Natural killer cell (primary cell): ENCODE measurements around the gene DBNDD1. TPM values are rescaled to one million over a fixed set of nuclear protein-coding genes. Genes with fewer than 3 reads are reported as not detected.

Experiments
- ATAC-seq, 3 donors: fragments of 150-1000 bp in 2 of 3; fragments of 200-7000 bp in 1 of 3; cut with Tn5 transposase; 1 replicate in 1 of 3; 2 replicates in 2 of 3; pipeline ENCODE4 v1.10.0; 2021; ENCODE audit warnings: mild to moderate bottlenecking in 2 of 3, moderate library complexity in 2 of 3
- DNase-seq, 2 donors: peaks; one replicate each; pipeline versions ENCODE4 v3.0.0 to v3.0.0-alpha.2; 2013 to 2021; ENCODE audit warnings: mixed read lengths in 1 of 2
- H3K27ac ChIP-seq: one replicate; pipeline ENCODE4 v1.5.1; 2013; ENCODE audit warnings: mild to moderate bottlenecking, low read length
- H3K27me3 ChIP-seq: one replicate; pipeline ENCODE4 v1.6.1; 2013; ENCODE audit warnings: low read length; ENCODE audit not compliant: control insufficient read depth, insufficient read depth
- H3K36me3 ChIP-seq: one replicate; pipeline ENCODE4 v1.6.1; 2013; ENCODE audit warnings: low read length; ENCODE audit not compliant: control insufficient read depth, insufficient read depth
- H3K4me1 ChIP-seq: one replicate; pipeline ENCODE4 v1.6.1; 2013; ENCODE audit warnings: low read length; ENCODE audit not compliant: control insufficient read depth, insufficient read depth
- H3K4me3 ChIP-seq: one replicate; pipeline ENCODE4 v1.5.1; 2013; ENCODE audit warnings: low read length
- H3K9me3 ChIP-seq: one replicate; pipeline ENCODE4 v1.6.1; 2013; ENCODE audit warnings: low read length; ENCODE audit not compliant: control insufficient read depth, insufficient read depth
- H3K27ac Mint-ChIP-seq, 2 donors: one replicate each; pipeline ENCODE4 v1.8.0; 2022; ENCODE audit warnings: mild to moderate bottlenecking in 2 of 2, mixed read lengths in 2 of 2, moderate library complexity in 1 of 2
- H3K27me3 Mint-ChIP-seq, 2 donors: one replicate each; pipeline ENCODE4 v1.8.0; 2022; ENCODE audit warnings: low read depth in 2 of 2, mixed read lengths in 2 of 2
- H3K36me3 Mint-ChIP-seq: one replicate; pipeline ENCODE4 v1.8.0; 2022; ENCODE audit warnings: mixed read lengths
- H3K4me1 Mint-ChIP-seq, 2 donors: one replicate each; pipeline ENCODE4 v1.8.0; 2022; ENCODE audit warnings: mixed read lengths in 2 of 2
- H3K4me3 Mint-ChIP-seq: one replicate; pipeline ENCODE4 v1.8.0; 2022; ENCODE audit warnings: mild to moderate bottlenecking, moderate library complexity, mixed read lengths
- H3K9me3 Mint-ChIP-seq, 2 donors: one replicate each; pipeline ENCODE4 v1.8.0; 2022; ENCODE audit warnings: mixed read lengths in 2 of 2
- WGBS: methylation state at CpG from one replicate; pipeline ENCODE4 v1.1.7; 2013; ENCODE audit warnings: missing lambda C conversion rate; ENCODE audit not compliant: insufficient coverage; 5-methylcytosine and 5-hydroxymethylcytosine counted together
- intact Hi-C: fragments of 100-400 bp; cut with micrococcal nuclease; formaldehyde crosslinking; loops from one replicate; pipeline ENCODE4 v1.14.2; 2022
- total RNA-seq, 4 donors: library from RNA; stranded (reverse); fragments of 120-200 nt in 1 of 4; gene quantifications; one replicate each; pipeline versions ENCODE4 v1.2.3 to v1.2.4, GENCODE V29; 2013 to 2022
- TF ChIP-seq, protein P1 (sequence below): fragments of 200-600 bp; IDR thresholded peaks from one replicate; pipeline ENCODE4 v1.8.0; 2022; ENCODE audit warnings: antibody characterized with exemption

DBNDD1 gene
- total RNA-seq, 3 donors from 2014 or later (not counting 1 experiment from before 2014, with no cell fraction given): 0.20 TPM; not detected in 2

DNA sequence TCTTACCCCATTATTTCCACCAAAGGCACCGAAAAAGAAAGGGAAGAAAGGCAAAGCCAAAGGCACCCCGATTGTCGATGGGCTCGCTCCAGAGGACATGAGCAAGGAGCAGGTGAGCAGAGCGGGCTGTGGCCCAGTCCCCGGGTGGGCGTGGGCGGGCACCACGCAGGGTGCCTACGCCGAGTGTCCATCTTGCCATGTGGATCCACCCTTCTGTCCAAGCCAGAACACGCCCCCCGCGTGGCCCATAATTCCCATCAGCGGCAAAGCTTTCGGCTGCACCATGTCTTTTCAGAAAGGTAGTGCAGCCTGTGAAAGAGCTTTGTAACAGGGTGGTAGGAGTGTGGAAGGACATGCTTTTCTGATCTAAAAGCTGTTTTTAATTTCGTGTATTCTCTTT is 8.4 kb upstream of the DBNDD1 start:
- intact Hi-C loops: no loop called here
- no peak for DNase-seq
- H3K9me3 ChIP-seq: no peaks in the 10 kb centered on the region
- peaks cover 17% of the 10 kb centered on the region for H3K4me1 ChIP-seq
- Mint-ChIP-seq H3K36me3 (no peaks in the 10 kb centered on the region), H3K4me3 (no peak overlapping the region), H3K27me3 (peaks cover 0 to 4% of the 10 kb centered on the region in 2 donors), H3K9me3 (peaks cover 0 to 2% of the 10 kb centered on the region in 2 donors), H3K4me1 (peaks cover 0 to 25% of the 10 kb centered on the region in 2 donors), H3K27ac (no peak overlapping the region)
- TF ChIP-seq, protein P1, sequence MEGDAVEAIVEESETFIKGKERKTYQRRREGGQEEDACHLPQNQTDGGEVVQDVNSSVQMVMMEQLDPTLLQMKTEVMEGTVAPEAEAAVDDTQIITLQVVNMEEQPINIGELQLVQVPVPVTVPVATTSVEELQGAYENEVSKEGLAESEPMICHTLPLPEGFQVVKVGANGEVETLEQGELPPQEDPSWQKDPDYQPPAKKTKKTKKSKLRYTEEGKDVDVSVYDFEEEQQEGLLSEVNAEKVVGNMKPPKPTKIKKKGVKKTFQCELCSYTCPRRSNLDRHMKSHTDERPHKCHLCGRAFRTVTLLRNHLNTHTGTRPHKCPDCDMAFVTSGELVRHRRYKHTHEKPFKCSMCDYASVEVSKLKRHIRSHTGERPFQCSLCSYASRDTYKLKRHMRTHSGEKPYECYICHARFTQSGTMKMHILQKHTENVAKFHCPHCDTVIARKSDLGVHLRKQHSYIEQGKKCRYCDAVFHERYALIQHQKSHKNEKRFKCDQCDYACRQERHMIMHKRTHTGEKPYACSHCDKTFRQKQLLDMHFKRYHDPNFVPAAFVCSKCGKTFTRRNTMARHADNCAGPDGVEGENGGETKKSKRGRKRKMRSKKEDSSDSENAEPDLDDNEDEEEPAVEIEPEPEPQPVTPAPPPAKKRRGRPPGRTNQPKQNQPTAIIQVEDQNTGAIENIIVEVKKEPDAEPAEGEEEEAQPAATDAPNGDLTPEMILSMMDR: no peak
- H3K36me3 ChIP-seq: no peaks in the 10 kb centered on the region
- WGBS: 98% methylated on average over 16 of the region's 17 CpGs
- no peak for ATAC-seq
- H3K4me3 ChIP-seq: no peak overlapping the region
- H3K27ac ChIP-seq: no peak overlapping the region
- no peaks in the 10 kb centered on the region for H3K27me3 ChIP-seq

DNA sequence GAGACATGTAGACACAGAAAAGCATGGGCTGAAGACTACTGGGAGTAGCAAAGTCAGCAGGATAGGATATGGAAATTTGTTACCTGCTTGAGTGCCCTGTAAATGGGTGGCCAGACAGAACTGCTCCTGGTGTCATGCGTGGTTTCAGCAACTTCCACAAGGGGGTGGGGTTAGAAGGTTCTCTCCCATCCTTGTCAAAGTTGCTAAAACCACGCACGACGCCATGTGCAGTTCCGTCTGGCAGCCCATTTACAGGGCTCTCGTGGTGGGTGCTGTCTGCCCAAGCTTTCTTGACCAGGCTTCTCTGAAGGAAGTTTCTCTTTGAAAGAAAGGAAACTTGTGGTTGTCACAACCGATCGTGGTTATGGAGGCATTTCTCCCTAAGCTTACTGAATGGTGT is 6.9 kb upstream of the DBNDD1 start:
- H3K36me3 ChIP-seq: no peaks in the 10 kb centered on the region
- no peak overlapping the region for H3K27ac ChIP-seq
- peak in 1 of 2 donors; percentile 45 for DNase-seq
- intact Hi-C loops: no loop called here
- Mint-ChIP-seq H3K27ac (no peak overlapping the region), H3K27me3 (no peaks in the 10 kb centered on the region), H3K4me3 (no peak overlapping the region), H3K4me1 (peaks cover 8 to 20% of the 10 kb centered on the region in 2 donors), H3K36me3 (no peaks in the 10 kb centered on the region), H3K9me3 (no peaks in the 10 kb centered on the region)
- H3K4me3 ChIP-seq: no peak overlapping the region
- H3K9me3 ChIP-seq: no peaks in the 10 kb centered on the region
- ATAC-seq: peak in 2 of 3 donors; percentile 38 to 40
- WGBS: 1% methylated on average over 8 of the region's 8 CpGs
- H3K27me3 ChIP-seq: no peaks in the 10 kb centered on the region
- TF ChIP-seq, protein P1: no peak
- H3K4me1 ChIP-seq: peaks cover 26% of the 10 kb centered on the region

DNA sequence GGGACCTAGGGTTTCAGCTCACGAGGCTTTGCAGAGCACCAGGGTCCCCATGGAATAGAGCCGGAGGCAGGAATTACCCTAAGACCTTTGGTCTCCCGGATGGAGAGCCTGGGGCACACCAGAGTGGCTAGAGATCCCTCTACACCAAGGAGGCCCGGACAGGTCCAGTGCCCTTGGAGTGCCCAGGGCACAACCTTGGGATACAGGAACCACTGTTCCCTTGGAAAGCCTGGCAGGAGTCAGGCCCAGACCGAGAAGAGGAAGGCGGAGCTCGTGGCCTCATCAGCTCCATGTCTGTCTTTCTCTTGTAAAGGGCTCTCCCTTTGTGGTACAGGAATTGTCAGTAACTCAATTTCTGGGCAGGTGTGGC is 3.8 kb upstream of the DBNDD1 start:
- 78% methylated on average over 7 of the region's 7 CpGs for WGBS
- DNase-seq (no peak), ATAC-seq (no peak)
- Mint-ChIP-seq H3K27ac (no peak overlapping the region), H3K4me3 (peak overlapping the region; percentile 21), H3K36me3 (no peaks in the 10 kb centered on the region), H3K27me3 (peaks cover 0 to 9% of the 10 kb centered on the region in 2 donors), H3K4me1 (peaks cover 8 to 32% of the 10 kb centered on the region in 2 donors), H3K9me3 (no peaks in the 10 kb centered on the region)
- TF ChIP-seq, protein P1: no peak
- H3K27me3 ChIP-seq: peaks cover 11% of the 10 kb centered on the region
- H3K9me3 ChIP-seq: no peaks in the 10 kb centered on the region
- H3K4me1 ChIP-seq: peaks cover 43% of the 10 kb centered on the region
- no peak overlapping the region for H3K27ac ChIP-seq
- no peaks in the 10 kb centered on the region for H3K36me3 ChIP-seq
- peak overlapping the region; percentile 21 for H3K4me3 ChIP-seq
- intact Hi-C loops: no loop called here
